D341Med (cell line): ENCODE data around the gene CDH15.

Experiments
- DNase-seq: peaks from one replicate; pipeline ENCODE4 v3.0.0; 2012; ENCODE audit warnings: low spot score

CDH15 gene

GRCh38 chr16:89171216-89172170, at the start of gene CDH15:
TSS of gene CDH15 (plus strand) at chr16:89171748. CDS start at chr16:89171832, 84 bp downstream.
- DNase-seq = peak; percentile 97

GRCh38 chr16:89122322-89122851, 49.2 kb upstream of the CDH15 start:
- no peak for DNase-seq

GRCh38 chr16:89123001-89123830, 48.3 kb upstream of the CDH15 start:
- no peak for DNase-seq

- no peak for DNase-seq
Measured at GRCh38 chr16:89123831-89124100, 47.8 kb upstream of the CDH15 start.

GRCh38 chr16:89129378-89129777, 42.2 kb upstream of the CDH15 start:
- no peak for DNase-seq

- no peak for DNase-seq
Measured at GRCh38 chr16:89130448-89130847, 41.1 kb upstream of the CDH15 start.

GRCh38 chr16:89131783-89132182, 39.8 kb upstream of the CDH15 start:
- DNase-seq = no peak

GRCh38 chr16:89132194-89133005, 39.1 kb upstream of the CDH15 start:
- no peak for DNase-seq

- no peak for DNase-seq
Measured at GRCh38 chr16:89133457-89134127, 38.0 kb upstream of the CDH15 start.

GRCh38 chr16:89134269-89134668, 37.3 kb upstream of the CDH15 start:
- DNase-seq = no peak

GRCh38 chr16:89135166-89135565, 36.4 kb upstream of the CDH15 start:
- no peak for DNase-seq

GRCh38 chr16:89135971-89136765, 35.4 kb upstream of the CDH15 start:
- DNase-seq = no peak

GRCh38 chr16:89136931-89137330, 34.6 kb upstream of the CDH15 start:
- DNase-seq = no peak

GRCh38 chr16:89137666-89138512, 33.7 kb upstream of the CDH15 start:
- no peak for DNase-seq

GRCh38 chr16:89138513-89138795, 33.1 kb upstream of the CDH15 start:
- no peak for DNase-seq

GRCh38 chr16:89138843-89139520, 32.6 kb upstream of the CDH15 start:
- no peak for DNase-seq

- DNase-seq = no peak
Measured at GRCh38 chr16:89139907-89140361, 31.6 kb upstream of the CDH15 start.

GRCh38 chr16:89140401-89140800, 31.1 kb upstream of the CDH15 start:
- no peak for DNase-seq
